Sigmoid colon (tissue), 7 donors: Measurements from ENCODE around the gene MICOS13. TPM values are rescaled to one million over a fixed set of nuclear protein-coding genes. Genes with fewer than 3 reads are reported as not detected.

Experiments used
- DNase-seq: peaks from one replicate; pipeline ENCODE4 v3.0.0-alpha.2; 2019
- H3K27ac ChIP-seq, 4 donors: fragments of 200-600 bp; sonication (generic); one replicate each; pipeline ENCODE4 v1.5.1; 2016 to 2019; ENCODE audit warnings: mild to moderate bottlenecking in 1 of 4
- H3K27me3 ChIP-seq, 3 donors: fragments of 200-600 bp; sonication (generic); one replicate each; pipeline ENCODE4 v1.5.1; 2019; ENCODE audit warnings: mild to moderate bottlenecking in 1 of 3
- H3K36me3 ChIP-seq, 4 donors: fragments of 200-600 bp; sonication (generic); one replicate each; pipeline ENCODE4 v1.5.1; 2016 to 2019
- H3K4me1 ChIP-seq, 4 donors: fragments of 200-600 bp; sonication (generic); one replicate each; pipeline ENCODE4 v1.5.1; 2017 to 2019
- H3K4me3 ChIP-seq, 4 donors: fragments of 200-600 bp; sonication (generic); one replicate each; pipeline ENCODE4 v1.5.1; 2017 to 2019; ENCODE audit warnings: mild to moderate bottlenecking in 2 of 4, moderate library complexity in 1 of 4
- H3K9me3 ChIP-seq, 4 donors: fragments of 200-600 bp in 3 of 4; sonication (generic) in 3 of 4; one replicate each; pipeline versions ENCODE4 v1.5.1 to v1.6.1; 2013 to 2019
- EP300 ChIP-seq, 4 donors: sonication (generic); formaldehyde crosslinking; IDR thresholded peaks; one replicate each; pipeline ENCODE4 v1.6.1; 2017; ENCODE audit warnings: antibody characterized with exemption in 4 of 4
- POLR2A ChIP-seq, 2 donors: fragments of 450-650 bp; IDR thresholded peaks; one replicate each; pipeline ENCODE4 v1.6.1; 2016; ENCODE audit warnings: antibody characterized with exemption in 2 of 2, mild to moderate bottlenecking in 2 of 2, moderate library complexity in 2 of 2
- POLR2AphosphoS5 ChIP-seq, 4 donors: sonication (generic); formaldehyde crosslinking; IDR thresholded peaks; one replicate each; pipeline ENCODE4 v1.6.1; 2017; ENCODE audit warnings: antibody characterized with exemption in 4 of 4
- WGBS, 2 donors: extraction: QIAGEN DNeasy Blood & Tissue Kit; methylation state at CpG; one replicate each; pipeline ENCODE4 v1.1.7; 2013; 5-methylcytosine and 5-hydroxymethylcytosine counted together
- intact Hi-C: fragments of 100-400 bp; cut with DNase I; formaldehyde crosslinking; loops from one replicate; pipeline ENCODE4 v1.15.1; 2023
- polyA plus RNA-seq, 3 donors: library from polyadenylated mRNA; stranded (reverse); fragments of 200-250 nt; gene quantifications; one replicate each; pipeline ENCODE4 v1.2.3, GENCODE V29; 2013
- total RNA-seq, 4 donors: library from RNA; depleted of rRNA; stranded (reverse); fragments of >200 nt; gene quantifications; one replicate each; pipeline ENCODE4 v1.1.0, GENCODE V29; 2016
- TF ChIP-seq, protein P1 (sequence below), 4 experiments: fragments of 450-650 bp in 3 of 4; fragments of 200-600 bp in 1 of 4; IDR thresholded peaks; one replicate each; pipeline ENCODE4 v1.5.1; 2016 to 2019; ENCODE audit warnings: antibody characterized with exemption in 4 of 4, mild to moderate bottlenecking in 3 of 4, moderate library complexity in 2 of 4
- donor health status: healthy with polysubstance abuse.
- donor health status: Bipolar disorder and iron deficiency.
- donor health status: healthy.

The MICOS13 gene
- total and polyA plus RNA-seq, 7 donors, result 39.6 to 160 (median 87.8) TPM

DNA sequence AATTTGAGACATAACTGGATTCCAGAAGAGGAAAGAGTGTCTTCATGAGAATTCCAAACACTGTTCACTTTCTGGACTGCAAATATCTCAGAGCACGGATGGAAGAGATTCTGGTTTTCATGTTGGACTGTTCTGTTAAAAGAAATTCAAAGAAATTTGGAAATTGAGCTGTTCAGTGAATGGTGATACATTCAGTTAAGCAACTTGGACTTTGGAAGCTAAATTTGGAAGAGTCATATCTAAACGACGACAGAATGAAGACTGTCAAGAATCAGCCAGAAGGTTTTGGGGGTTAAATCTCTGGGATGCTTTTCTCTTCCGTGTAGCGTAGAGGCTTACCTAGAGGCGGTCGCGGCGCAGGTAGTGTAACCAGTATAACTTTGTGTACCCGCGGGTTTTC is 31.9 kb downstream of the MICOS13 start:
- intact Hi-C loops, result no loop called here

DNA sequence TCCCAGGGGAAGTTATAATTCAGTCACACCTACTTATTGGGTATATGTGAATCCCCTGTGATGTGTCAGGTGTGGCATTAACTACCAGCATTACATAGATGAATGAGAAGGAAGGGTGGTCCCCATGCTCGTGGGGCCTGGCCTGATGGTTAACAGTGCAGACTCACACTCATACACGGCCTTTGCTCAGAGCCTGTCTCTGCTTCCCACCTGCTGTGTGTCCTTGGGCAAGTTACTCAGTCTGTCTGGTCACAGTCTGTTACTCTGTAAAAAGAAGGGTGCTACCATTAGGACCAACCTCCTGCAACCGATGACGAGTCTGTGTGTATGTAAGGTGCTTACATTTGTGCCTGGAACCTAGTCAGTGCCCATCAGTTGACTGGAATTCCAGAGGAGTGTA is 33.6 kb downstream of the MICOS13 start:
- TF ChIP-seq EP300 (IDR thresholded peaks at IDR 0.05) (no peak), POLR2A (IDR thresholded peaks at IDR 0.05) (no peak), POLR2AphosphoS5 (IDR thresholded peaks at IDR 0.05) (no peak)
- TF ChIP-seq, protein P1, sequence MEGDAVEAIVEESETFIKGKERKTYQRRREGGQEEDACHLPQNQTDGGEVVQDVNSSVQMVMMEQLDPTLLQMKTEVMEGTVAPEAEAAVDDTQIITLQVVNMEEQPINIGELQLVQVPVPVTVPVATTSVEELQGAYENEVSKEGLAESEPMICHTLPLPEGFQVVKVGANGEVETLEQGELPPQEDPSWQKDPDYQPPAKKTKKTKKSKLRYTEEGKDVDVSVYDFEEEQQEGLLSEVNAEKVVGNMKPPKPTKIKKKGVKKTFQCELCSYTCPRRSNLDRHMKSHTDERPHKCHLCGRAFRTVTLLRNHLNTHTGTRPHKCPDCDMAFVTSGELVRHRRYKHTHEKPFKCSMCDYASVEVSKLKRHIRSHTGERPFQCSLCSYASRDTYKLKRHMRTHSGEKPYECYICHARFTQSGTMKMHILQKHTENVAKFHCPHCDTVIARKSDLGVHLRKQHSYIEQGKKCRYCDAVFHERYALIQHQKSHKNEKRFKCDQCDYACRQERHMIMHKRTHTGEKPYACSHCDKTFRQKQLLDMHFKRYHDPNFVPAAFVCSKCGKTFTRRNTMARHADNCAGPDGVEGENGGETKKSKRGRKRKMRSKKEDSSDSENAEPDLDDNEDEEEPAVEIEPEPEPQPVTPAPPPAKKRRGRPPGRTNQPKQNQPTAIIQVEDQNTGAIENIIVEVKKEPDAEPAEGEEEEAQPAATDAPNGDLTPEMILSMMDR (IDR thresholded peaks at IDR 0.05), result no peak
- intact Hi-C loops, result no loop called here
- H3K27ac ChIP-seq, result no peak overlapping the region
- H3K4me1 ChIP-seq, result peaks cover 0 to 9% (median 0%) of the 10 kb centered on the region in 4 donors
- peak; percentile 17 for DNase-seq
- H3K36me3 ChIP-seq, result peaks cover 36 to 93% (median 57%) of the 10 kb centered on the region in 4 donors
- H3K9me3 ChIP-seq, result no peaks in the 10 kb centered on the region
- H3K27me3 ChIP-seq, result no peaks in the 10 kb centered on the region
- WGBS, 2 donors, result 92 to 94% methylated on average over 4 of the region's 4 CpGs
- no peak overlapping the region for H3K4me3 ChIP-seq

More for the DNA sequence above, 31.9 kb downstream of the MICOS13 start:
- WGBS, 2 donors, result 90 to 96% methylated on average over 11 of the region's 11 CpGs
- Histone ChIP-seq H3K36me3 (peaks cover 49 to 93% (median 64%) of the 10 kb centered on the region in 4 donors), H3K9me3 (no peaks in the 10 kb centered on the region), H3K4me3 (no peak overlapping the region), H3K27me3 (no peaks in the 10 kb centered on the region), H3K4me1 (peaks cover 0 to 9% (median 0%) of the 10 kb centered on the region in 4 donors), H3K27ac (no peak overlapping the region)
- DNase-seq, result no peak
- no peak for TF ChIP-seq POLR2A (IDR thresholded peaks at IDR 0.05)
- TF ChIP-seq EP300 (IDR thresholded peaks at IDR 0.05), result no peak
- TF ChIP-seq, protein P1 (IDR thresholded peaks at IDR 0.05), result no peak
- no peak for TF ChIP-seq POLR2AphosphoS5 (IDR thresholded peaks at IDR 0.05)

DNA sequence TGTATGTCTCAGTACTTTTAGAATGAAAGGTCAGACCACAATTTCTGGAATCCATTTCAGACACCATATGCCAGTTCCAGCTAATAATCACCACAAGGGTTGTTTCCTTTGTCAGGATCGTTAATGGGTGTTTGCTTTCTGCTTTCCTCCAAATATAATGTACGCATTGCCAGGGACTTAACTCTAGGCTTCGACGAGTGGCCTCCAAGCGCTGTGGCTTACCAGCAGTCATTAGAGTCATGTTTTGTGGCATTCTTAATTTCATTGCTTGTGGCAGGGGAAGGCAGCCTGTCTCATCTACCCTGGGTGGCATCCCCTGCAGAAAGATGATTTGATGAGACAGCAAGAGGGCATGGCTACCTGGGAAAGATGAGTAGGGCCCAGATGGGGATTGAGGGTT is 34.9 kb downstream of the MICOS13 start:
- Histone ChIP-seq H3K4me3 (no peak overlapping the region), H3K27me3 (no peaks in the 10 kb centered on the region), H3K4me1 (peaks cover 0 to 9% (median 1%) of the 10 kb centered on the region in 4 donors), H3K36me3 (peaks cover 24 to 86% (median 45%) of the 10 kb centered on the region in 4 donors), H3K27ac (no peak overlapping the region), H3K9me3 (no peaks in the 10 kb centered on the region)
- WGBS, 2 donors, result 86 to 92% methylated on average over 5 of the region's 5 CpGs
- intact Hi-C loops, result no loop called here
- DNase-seq, result peak; percentile 42
- TF ChIP-seq POLR2AphosphoS5 (IDR thresholded peaks at IDR 0.05) (no peak), EP300 (IDR thresholded peaks at IDR 0.05) (no peak), POLR2A (IDR thresholded peaks at IDR 0.05) (no peak)
- TF ChIP-seq, protein P1 (IDR thresholded peaks at IDR 0.05), result no peak

DNA sequence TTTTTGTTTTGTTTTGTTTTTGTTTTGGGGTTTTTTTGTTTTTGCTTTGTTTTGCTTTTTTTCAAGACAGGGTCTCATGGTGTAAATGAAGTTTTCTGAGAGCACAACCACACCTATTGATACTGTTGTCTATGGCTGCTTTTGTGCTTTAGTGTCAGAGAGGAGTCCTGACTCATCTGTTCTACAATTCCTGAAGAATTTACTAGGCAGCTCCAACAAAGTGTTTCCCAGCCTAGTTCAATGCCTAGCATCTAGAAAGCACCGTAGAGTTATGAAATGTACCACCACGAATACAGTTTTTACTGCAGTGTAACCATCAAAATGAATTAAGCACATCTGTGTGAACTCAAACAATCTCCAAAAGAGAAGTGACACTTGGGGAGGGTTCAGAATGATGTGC is 36.3 kb downstream of the MICOS13 start:
- H3K27me3 ChIP-seq, result no peaks in the 10 kb centered on the region
- H3K36me3 ChIP-seq, result peaks cover 16 to 75% (median 36%) of the 10 kb centered on the region in 4 donors
- peaks cover 0 to 9% (median 1%) of the 10 kb centered on the region in 4 donors for H3K4me1 ChIP-seq
- TF ChIP-seq POLR2A (IDR thresholded peaks at IDR 0.05), result no peak
- TF ChIP-seq, protein P1 (IDR thresholded peaks at IDR 0.05), result no peak
- no peak for TF ChIP-seq POLR2AphosphoS5 (IDR thresholded peaks at IDR 0.05)
- TF ChIP-seq EP300 (IDR thresholded peaks at IDR 0.05), result no peak
- H3K4me3 ChIP-seq, result no peak overlapping the region
- 88 to 93% methylated on average over 2 of the region's 2 CpGs for WGBS, 2 donors
- H3K27ac ChIP-seq, result no peak overlapping the region
- H3K9me3 ChIP-seq, result no peaks in the 10 kb centered on the region
- intact Hi-C loops, result no loop called here
- no peak for DNase-seq

DNA sequence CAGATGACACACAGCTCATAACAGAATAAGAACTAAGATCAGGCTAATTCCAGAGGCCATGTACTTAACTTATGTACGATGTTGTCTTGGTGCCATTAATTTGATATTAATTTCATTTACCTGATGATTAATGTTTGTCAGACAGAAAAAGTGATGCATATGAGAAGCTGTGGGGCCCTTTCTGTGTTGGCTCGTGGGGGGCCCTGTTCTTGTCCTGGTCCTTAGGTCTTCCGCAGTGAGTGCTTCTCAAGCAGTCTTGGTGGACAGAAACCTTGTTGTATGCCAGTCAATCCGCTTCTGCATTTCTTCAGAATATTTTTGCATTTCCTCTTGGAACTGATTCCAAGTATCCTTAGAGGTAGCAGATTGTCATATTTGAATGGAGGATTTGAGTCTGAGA is 37.3 kb downstream of the MICOS13 start:
- Histone ChIP-seq H3K27ac (no peak overlapping the region), H3K4me1 (peaks cover 0 to 9% (median 6%) of the 10 kb centered on the region in 4 donors), H3K4me3 (no peak overlapping the region), H3K27me3 (no peaks in the 10 kb centered on the region), H3K36me3 (peaks cover 16 to 69% (median 33%) of the 10 kb centered on the region in 4 donors), H3K9me3 (no peaks in the 10 kb centered on the region)
- no peak for DNase-seq
- TF ChIP-seq, protein P1 (IDR thresholded peaks at IDR 0.05), result no peak
- no peak for TF ChIP-seq POLR2AphosphoS5 (IDR thresholded peaks at IDR 0.05)
- no peak for TF ChIP-seq POLR2A (IDR thresholded peaks at IDR 0.05)
- no peak for TF ChIP-seq EP300 (IDR thresholded peaks at IDR 0.05)
- WGBS, 2 donors, result 90 to 93% methylated on average over 4 of the region's 4 CpGs
- intact Hi-C loops, result no loop called here
